NCI-H2081 treated with DMSO at 0.1 percent for 48 hours (cell line): Measurements from ENCODE around the gene ADGRV1.

Experiments used
- DNase-seq: peaks from one replicate; lab custom pipeline; 2025; lab: John Stamatoyannopoulos, UW

The ADGRV1 gene

GRCh38 chr5:90558344-90559192 is at the start of gene ADGRV1:
Gene ADGRV1 (plus strand): TSS chr5:90558797. CDS start chr5:90558896, 99 bp downstream.
- DNase-seq = peak; percentile 63

DNA sequence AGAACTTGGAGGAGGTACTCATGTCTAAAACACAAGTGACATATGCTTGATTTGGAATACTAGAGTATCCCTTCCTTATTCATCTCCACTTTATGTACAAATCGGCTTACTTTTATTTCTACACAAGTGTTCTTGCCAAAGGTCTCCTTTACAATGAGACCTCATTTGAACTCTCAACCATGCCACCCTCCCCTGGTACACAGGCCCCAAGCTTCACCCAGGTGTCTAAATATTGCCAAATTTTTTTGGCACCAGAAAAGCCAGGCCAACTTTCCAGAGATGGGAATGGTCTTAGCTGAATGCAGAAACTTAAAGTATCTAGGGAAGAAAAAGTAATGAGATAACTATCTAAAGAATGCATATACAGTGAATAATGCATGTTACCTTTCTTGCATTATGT is 48.2 kb upstream of the ADGRV1 start:
- DNase-seq = no peak

DNA sequence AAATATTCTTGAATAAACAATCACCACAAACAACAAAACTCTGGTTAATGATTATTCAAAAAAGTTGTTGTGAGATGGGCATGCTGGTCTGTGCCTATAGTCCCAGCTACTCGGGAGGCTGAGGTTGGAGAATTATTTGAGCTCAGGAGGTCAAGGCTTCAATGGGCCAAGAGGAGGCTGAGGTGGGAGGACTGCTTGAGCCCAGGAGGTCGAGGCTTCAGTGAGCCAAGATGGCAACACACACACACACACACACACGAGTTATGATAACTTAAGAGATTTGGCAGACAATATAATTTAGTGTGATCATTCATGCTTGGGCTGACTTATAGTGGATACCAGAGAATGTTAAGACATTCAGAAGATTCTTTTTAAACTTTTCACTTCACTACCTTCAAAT is 44.1 kb upstream of the ADGRV1 start:
- no peak for DNase-seq

GRCh38 chr5:90518661-90519060 is 39.9 kb upstream of the ADGRV1 start:
- peak; percentile 43 for DNase-seq

DNA sequence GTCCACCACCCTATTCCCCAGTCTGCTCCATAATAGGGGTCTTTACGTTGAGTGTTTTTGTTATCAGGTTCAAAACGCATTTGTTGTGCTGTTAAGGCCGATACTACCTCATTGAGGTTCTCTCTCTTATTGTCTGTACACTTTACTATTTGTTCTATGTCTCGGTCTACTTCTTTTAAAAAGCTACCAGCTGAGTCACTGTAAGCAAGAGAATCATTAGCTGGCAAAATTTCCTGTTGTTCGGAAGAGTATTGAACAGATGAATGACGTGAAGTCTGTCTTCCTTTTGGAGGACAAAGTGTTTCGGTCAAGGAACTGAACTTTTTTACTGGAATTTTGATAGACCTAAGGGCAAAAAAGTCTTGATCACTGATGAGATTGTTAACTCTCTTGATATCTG is 39.5 kb upstream of the ADGRV1 start:
- no peak for DNase-seq

DNA sequence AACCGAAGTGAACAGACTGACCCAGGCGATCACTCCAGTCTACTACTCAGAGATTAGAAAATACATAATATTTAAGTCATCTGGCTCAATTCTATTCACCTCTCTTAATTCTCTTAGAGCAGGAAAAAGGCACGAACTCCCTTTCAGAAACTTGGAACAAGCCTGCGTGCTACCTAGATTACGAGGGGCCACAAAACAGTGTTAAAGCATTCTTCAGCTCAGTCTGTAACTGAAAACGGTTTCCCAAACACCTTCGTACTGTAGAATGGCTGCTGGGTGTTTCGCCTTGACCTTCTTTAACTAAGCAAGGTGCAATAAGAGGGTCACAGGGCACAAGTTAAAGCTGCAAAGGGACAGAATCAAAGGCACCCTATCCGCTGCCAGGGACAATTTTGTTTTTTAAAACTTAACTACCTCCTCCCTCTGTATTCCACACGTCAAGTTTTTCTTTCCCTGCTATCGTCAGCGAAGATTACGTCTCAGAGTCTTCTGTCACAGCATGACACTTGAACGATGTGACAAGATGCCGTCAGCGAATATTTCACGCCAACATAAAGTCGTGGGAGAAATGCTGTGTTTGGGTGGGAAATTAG is 29.9 kb upstream of the ADGRV1 start:
- DNase-seq = no peak

DNA sequence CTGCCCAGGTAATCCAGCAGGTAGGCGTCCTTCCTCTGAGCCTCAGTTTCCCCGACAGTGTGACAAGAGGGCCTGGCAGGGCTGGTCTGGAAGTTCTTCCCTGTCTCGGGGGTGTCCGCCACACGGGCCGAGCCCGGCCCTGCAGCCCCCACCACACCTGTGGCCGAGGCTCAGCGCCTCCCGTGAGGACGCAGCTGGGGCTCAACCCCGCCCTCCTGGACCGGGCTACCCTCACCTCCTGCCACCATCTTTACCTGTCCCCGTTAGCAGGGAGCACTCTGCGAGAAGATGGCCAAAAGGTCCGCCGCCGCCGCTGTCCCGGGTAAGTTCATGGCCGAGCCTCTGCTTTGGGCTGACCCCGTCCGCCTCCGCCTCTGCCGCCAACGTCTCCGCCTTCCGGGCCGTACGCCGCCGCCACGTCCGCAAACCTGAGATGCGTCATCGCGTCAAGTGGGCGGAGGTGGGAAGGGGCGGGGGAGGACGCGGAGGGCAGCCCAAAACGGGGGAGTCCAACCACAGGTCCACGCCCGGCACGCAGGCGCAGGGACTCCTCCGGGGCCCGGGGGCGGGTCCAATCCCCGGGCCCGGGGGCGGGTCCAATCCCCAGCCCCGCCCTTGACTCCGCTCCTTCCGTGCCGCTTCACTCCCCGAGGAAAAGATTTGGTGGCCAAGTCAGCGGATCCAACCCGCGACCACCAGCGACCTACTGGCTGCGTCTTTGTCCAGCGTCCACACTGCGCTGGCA is 29.2 kb upstream of the ADGRV1 start, which contains the start of gene LYSMD3:
Gene LYSMD3, minus strand, starts transcription at position 391 of the 745 bp plus-strand sequence. CDS start 4,295 bp downstream, outside the sequence.
- no peak for DNase-seq

DNA sequence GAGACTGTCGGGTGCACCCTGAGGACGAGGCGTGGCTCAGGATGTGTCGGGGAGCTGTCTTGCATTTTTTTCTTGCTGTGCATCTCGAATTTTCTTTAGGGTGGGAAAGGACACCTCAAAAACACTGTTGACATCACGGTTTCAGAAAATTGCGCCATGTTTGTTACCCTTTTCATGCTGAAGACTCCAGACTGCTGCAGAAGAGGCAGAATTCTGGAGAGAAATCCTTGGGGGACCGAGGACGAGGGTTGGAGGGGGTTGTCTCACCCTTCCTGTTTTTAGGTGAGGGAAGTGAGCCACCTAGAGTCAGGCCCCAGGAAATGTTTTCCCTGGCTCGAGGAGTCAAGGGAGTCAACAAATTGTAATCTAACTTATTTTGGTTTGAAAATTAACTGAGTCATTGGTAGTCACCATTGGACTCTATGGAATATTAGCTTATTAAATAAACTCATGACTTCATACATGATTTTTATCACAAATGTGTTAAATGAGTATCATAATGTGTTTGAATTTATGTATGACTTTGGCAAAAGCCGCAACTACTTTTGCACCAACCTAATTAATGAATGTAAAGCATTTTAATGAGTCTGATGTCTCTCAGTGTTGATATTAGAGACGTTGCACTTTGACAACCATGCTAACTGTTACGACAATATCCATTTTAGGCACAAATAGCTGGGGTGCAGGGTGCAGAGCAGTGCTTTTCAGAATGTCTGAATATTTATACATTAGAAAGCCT is 28.5 kb upstream of the ADGRV1 start:
- DNase-seq = no peak

DNA sequence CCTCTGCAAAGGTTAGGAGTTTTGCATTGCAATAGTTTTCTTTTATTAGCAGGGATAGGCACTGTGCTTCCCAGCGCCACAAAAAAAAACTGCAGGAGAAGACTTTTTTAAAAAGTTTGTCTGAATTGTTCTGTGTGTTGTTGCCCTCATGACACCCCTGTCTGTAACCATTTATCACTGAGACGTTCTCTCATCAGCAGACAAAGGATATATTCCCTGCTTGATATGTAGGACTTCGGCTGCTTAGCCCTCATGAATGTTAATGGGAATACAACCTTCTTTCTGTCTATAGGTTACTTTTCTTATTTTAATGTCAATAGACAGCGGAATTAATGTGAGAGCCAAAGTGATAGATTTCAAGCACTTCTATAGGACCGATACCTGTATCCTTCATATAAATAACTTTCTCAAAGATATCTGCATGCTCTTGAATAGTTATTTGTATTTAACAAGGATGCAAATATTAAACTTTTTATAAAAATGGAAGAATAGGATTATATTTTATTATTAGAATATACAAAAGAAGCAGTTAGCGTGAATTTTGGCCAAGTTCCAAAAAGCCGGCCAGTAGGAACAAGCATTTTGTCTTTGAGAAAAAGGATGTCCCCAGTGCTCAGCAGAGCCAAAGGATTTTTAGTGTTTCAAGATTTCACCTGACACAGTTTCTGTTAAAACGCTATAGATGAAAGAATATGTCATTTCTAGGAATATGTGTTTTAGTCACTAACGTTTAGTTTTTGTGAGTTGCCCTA is 27.7 kb upstream of the ADGRV1 start:
- no peak for DNase-seq

GRCh38 chr5:90533794-90534193 is 24.8 kb upstream of the ADGRV1 start:
- no peak for DNase-seq

GRCh38 chr5:90534922-90535321 is 23.7 kb upstream of the ADGRV1 start:
- DNase-seq = no peak

DNA sequence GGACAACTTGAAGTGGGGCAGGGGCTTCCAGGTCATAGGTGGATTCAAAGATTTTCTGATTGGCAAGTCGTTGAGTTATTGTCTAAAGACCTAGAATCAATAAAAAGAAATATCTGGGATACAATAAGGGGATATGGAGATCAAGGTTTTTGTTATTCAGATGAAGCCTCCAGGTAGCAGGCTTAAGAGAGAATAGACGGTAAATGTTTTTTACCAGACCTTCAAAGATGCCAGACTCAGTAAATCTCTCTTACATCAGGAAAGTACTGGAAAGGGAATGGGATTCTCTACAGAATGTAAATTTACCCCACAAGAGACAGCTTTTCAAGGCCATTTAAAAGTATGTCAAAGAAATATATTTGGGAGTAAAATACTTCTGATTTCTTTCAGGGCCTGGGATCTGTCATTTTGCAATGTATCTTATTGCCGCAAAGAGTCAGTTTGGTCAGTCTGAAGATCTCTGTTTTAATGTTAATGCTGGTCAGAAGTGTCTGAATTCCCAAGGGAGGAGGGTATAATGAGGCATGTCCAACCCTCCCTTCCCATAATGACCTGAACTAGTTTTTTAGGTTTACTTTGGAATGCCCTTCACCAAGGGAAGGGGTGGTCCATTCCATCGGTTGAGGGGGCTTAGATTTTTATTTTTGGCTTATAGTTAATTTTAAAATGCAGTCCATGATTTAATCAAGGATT is 15.6 kb upstream of the ADGRV1 start:
- no peak for DNase-seq

- no peak for DNase-seq
Observed at GRCh38 chr5:90545511-90545910, 13.1 kb upstream of the ADGRV1 start.

- no peak for DNase-seq
Observed at GRCh38 chr5:90546216-90546837, 12.3 kb upstream of the ADGRV1 start.

GRCh38 chr5:90547072-90547536 is 11.5 kb upstream of the ADGRV1 start:
- no peak for DNase-seq

DNA sequence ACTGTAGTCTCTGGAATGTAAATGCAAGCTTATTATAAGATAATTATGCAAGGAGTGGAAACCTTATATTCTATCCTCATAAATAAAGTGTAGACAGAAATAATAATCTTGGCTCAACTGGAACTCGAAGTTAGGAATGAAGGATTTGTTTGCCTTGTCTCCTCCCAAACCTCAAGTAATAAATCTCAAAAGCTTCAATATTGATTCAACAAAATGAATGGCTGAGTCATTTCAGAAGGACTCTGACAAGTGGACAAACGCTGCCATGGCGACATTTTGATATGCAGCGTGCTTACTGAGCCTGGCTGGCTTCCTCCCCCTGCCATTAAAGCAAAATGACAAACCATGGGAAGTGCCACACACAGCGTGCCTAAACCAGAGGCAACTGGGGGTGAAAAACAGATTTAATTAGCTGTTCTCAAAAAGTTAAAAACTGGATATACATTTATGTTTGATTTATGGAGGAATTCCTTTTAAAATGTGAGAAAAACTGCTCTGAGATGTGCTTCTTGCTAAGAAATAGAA is 10.5 kb upstream of the ADGRV1 start:
- DNase-seq = no peak

DNA sequence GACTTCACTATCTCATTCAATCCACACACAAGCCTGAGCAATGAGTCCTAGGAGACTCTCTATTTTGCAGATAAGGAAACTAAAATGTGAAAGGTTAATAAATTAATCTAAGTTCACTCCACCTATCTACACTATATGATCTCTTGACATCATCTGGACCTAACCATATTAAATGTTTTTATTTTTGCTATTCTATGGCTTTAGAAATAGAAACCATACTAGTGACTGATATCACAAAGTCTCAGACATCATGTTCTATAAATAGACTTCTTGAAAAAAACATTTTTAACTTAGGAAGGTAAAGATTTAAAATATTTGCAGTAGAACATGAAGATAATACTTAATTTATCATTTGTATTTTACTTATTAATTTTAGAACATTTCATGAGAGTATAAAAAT is 9.4 kb upstream of the ADGRV1 start:
- DNase-seq = no peak

- no peak for DNase-seq
Observed at GRCh38 chr5:90549729-90550275, 8.8 kb upstream of the ADGRV1 start.

DNA sequence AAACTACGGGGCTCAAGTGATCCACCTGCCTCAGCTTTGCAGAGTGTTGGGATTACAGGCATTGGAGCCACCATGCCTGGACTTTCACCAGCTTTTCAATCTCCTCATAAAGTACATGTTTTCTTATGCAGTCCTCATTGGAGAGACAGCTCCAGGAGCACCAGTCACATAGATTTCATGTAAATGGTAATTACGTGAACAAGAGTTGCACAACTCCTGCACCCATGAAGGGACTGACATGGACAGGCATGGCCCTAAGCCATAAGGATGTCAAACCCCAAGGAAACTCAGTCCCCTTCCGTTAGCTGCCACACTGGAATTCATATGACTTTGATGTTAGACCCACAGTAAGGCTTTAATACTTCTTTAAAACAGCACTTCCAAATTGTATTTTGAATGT is 7.6 kb upstream of the ADGRV1 start:
- no peak for DNase-seq

GRCh38 chr5:90551376-90551775 is 7.2 kb upstream of the ADGRV1 start:
- no peak for DNase-seq
